ENCODE results near the gene INPP5D.

INPP5D gene

GRCh38 chr2:233060980-233061590 lies 943 bp downstream of the INPP5D start:
- no peak for TF ChIP-seq CTCF (IDR thresholded peaks at IDR 0.05; ENCODE audit: low read length, missing control alignments)
- no peak for DNase-seq (ENCODE audit: low read depth)
- H3K4me3 ChIP-seq (replicated peaks; ENCODE audit: low read depth, low read length) = no peak overlapping the region

GRCh38 chr2:233061591-233062450 lies 1.7 kb downstream of the INPP5D start:
- no peak overlapping the region for H3K4me3 ChIP-seq (replicated peaks; ENCODE audit: low read depth, low read length)
- DNase-seq (ENCODE audit: low read depth) = no peak
- TF ChIP-seq CTCF (IDR thresholded peaks at IDR 0.05; ENCODE audit: low read length, missing control alignments) = peak; percentile 26

GRCh38 chr2:233062451-233062850 lies 2.3 kb downstream of the INPP5D start:
- no peak for TF ChIP-seq CTCF (IDR thresholded peaks at IDR 0.05; ENCODE audit: low read length, missing control alignments)
- H3K4me3 ChIP-seq (replicated peaks; ENCODE audit: low read depth, low read length) = no peak overlapping the region
- DNase-seq (ENCODE audit: low read depth) = no peak

GRCh38 chr2:233062946-233063268 lies 2.8 kb downstream of the INPP5D start:
- DNase-seq (ENCODE audit: low read depth) = no peak
- no peak overlapping the region for H3K4me3 ChIP-seq (replicated peaks; ENCODE audit: low read depth, low read length)

GRCh38 chr2:233063269-233063975 lies 3.3 kb downstream of the INPP5D start:
- no peak overlapping the region for H3K4me3 ChIP-seq (replicated peaks; ENCODE audit: low read depth, low read length)
- no peak for DNase-seq (ENCODE audit: low read depth)
- TF ChIP-seq CTCF (IDR thresholded peaks at IDR 0.05; ENCODE audit: low read length, missing control alignments) = no peak

More at GRCh38 chr2:233062946-233063268, 2.8 kb downstream of the INPP5D start:
- TF ChIP-seq CTCF (IDR thresholded peaks at IDR 0.05; ENCODE audit: low read length, missing control alignments) = no peak

GRCh38 chr2:233063976-233064411 lies 3.9 kb downstream of the INPP5D start:
- TF ChIP-seq CTCF (IDR thresholded peaks at IDR 0.05; ENCODE audit: low read length, missing control alignments) = no peak
- no peak for DNase-seq (ENCODE audit: low read depth)
- H3K4me3 ChIP-seq (replicated peaks; ENCODE audit: low read depth, low read length) = no peak overlapping the region
